ENCODE measurements around the gene TNNT1. TPM values are rescaled to one million over a fixed set of nuclear protein-coding genes. Genes with fewer than 3 reads are reported as not detected.

The TNNT1 gene
- total RNA-seq, 1 experiment from 2014 or later: 116 TPM

GRCh38 chr19:55174425-55175116 lies 25.6 kb upstream of the TNNT1 start:
- Histone ChIP-seq H3K9me3 (ENCODE audit: control insufficient read depth, insufficient read depth, low read depth, low read length) (no peaks in the 10 kb centered on the region), H3K4me1 (ENCODE audit: control insufficient read depth, insufficient read depth, low read length) (peaks cover 8% of the 10 kb centered on the region; the same call in 1 of the 2 replicates), H3K27ac (ENCODE audit: low read length) (peak overlapping the region; percentile 41; the same call in 1 of the 2 replicates), H3K36me3 (ENCODE audit: control insufficient read depth, insufficient read depth, low read length) (no peaks in the 10 kb centered on the region), H3K4me3 (ENCODE audit: low read depth in 2 of 2, low read length in 2 of 2) (peak overlapping the region; percentile 8 to 61; a peak in 2 of 4 replicates), H3K27me3 (ENCODE audit: control insufficient read depth, insufficient read depth, low read length) (no peaks in the 10 kb centered on the region)
- no TSS peak for BruUV-seq (replicated peaks)
- DNase-seq (ENCODE audit: low read depth, low spot score) (no peak), ATAC-seq (no peak)
- intact Hi-C loops (cut with micrococcal nuclease; ENCODE audit: unreplicated experiment) (no loop called here), in situ Hi-C loops (cut with HindIII; ENCODE audit: low pct_unique_long_range_greater_than_20kb, low sequenced_read_pairs) (no loop called here)
- TF ChIP-seq TCF7L2 (IDR thresholded peaks at IDR 0.05; ENCODE audit: low read depth, low read length) (no peak), POLR2AphosphoS5 (IDR thresholded peaks at IDR 0.05; ENCODE audit: low read depth, low read length) (no peak), SIN3A (IDR thresholded peaks at IDR 0.05; ENCODE audit: borderline replicate concordance, insufficient read depth, low read depth, low read length) (no peak)
- TF ChIP-seq, protein P1, sequence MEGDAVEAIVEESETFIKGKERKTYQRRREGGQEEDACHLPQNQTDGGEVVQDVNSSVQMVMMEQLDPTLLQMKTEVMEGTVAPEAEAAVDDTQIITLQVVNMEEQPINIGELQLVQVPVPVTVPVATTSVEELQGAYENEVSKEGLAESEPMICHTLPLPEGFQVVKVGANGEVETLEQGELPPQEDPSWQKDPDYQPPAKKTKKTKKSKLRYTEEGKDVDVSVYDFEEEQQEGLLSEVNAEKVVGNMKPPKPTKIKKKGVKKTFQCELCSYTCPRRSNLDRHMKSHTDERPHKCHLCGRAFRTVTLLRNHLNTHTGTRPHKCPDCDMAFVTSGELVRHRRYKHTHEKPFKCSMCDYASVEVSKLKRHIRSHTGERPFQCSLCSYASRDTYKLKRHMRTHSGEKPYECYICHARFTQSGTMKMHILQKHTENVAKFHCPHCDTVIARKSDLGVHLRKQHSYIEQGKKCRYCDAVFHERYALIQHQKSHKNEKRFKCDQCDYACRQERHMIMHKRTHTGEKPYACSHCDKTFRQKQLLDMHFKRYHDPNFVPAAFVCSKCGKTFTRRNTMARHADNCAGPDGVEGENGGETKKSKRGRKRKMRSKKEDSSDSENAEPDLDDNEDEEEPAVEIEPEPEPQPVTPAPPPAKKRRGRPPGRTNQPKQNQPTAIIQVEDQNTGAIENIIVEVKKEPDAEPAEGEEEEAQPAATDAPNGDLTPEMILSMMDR (IDR thresholded peaks at IDR 0.05): no peak
- TF ChIP-seq, protein P2, sequence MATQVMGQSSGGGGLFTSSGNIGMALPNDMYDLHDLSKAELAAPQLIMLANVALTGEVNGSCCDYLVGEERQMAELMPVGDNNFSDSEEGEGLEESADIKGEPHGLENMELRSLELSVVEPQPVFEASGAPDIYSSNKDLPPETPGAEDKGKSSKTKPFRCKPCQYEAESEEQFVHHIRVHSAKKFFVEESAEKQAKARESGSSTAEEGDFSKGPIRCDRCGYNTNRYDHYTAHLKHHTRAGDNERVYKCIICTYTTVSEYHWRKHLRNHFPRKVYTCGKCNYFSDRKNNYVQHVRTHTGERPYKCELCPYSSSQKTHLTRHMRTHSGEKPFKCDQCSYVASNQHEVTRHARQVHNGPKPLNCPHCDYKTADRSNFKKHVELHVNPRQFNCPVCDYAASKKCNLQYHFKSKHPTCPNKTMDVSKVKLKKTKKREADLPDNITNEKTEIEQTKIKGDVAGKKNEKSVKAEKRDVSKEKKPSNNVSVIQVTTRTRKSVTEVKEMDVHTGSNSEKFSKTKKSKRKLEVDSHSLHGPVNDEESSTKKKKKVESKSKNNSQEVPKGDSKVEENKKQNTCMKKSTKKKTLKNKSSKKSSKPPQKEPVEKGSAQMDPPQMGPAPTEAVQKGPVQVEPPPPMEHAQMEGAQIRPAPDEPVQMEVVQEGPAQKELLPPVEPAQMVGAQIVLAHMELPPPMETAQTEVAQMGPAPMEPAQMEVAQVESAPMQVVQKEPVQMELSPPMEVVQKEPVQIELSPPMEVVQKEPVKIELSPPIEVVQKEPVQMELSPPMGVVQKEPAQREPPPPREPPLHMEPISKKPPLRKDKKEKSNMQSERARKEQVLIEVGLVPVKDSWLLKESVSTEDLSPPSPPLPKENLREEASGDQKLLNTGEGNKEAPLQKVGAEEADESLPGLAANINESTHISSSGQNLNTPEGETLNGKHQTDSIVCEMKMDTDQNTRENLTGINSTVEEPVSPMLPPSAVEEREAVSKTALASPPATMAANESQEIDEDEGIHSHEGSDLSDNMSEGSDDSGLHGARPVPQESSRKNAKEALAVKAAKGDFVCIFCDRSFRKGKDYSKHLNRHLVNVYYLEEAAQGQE (IDR thresholded peaks at IDR 0.05; ENCODE audit: insufficient read depth in 1 of 2, low read depth in 2 of 2, low read length in 1 of 2): no peak
- ChIA-PET CTCF (interaction anchor here (0.5 to 0.8 kb wide), 3 partner anchors 14 to 33 kb away, joined by 3 to 8 read pairs (median 6); no protein-coding TSS in a partner anchor), POLR2A (no interaction called here)

- Histone ChIP-seq H3K9me3 (ENCODE audit: control insufficient read depth, insufficient read depth, low read depth, low read length) (no peaks in the 10 kb centered on the region), H3K36me3 (ENCODE audit: control insufficient read depth, insufficient read depth, low read length) (no peaks in the 10 kb centered on the region), H3K27me3 (ENCODE audit: control insufficient read depth, insufficient read depth, low read length) (no peaks in the 10 kb centered on the region), H3K4me3 (ENCODE audit: low read depth in 2 of 2, low read length in 2 of 2) (peak overlapping the region; percentile 61 to 79), H3K4me1 (ENCODE audit: control insufficient read depth, insufficient read depth, low read length) (peaks cover 8% of the 10 kb centered on the region; the same call in 1 of the 2 replicates), H3K27ac (ENCODE audit: low read length) (peak overlapping the region; percentile 80)
- intact Hi-C loops (cut with micrococcal nuclease; ENCODE audit: unreplicated experiment) (no loop called here), in situ Hi-C loops (cut with HindIII; ENCODE audit: low pct_unique_long_range_greater_than_20kb, low sequenced_read_pairs) (no loop called here)
- ATAC-seq (peak; percentile 92), DNase-seq (ENCODE audit: low read depth, low spot score) (peak; percentile 54)
- POLR2A ChIA-PET: interaction anchor here (0.7 kb wide), 1 partner anchor 35 kb away, joined by 3 read pairs; the partner anchor contains the start of gene PTPRH
- CTCF ChIA-PET: interaction anchor here (0.5 to 1.0 kb wide), 3 partner anchors 14 to 32 kb away, joined by 6 to 22 read pairs (median 8); no protein-coding TSS in a partner anchor
- no TSS peak for BruUV-seq (replicated peaks)
- 0 out of 2 replicates have a peak, but pooled peaks have one; percentile 44 for TF ChIP-seq POLR2AphosphoS5 (IDR thresholded peaks at IDR 0.05; ENCODE audit: low read depth, low read length)
- TF ChIP-seq, protein P1 (IDR thresholded peaks at IDR 0.05): no peak
- no peak for TF ChIP-seq TCF7L2 (IDR thresholded peaks at IDR 0.05; ENCODE audit: low read depth, low read length)
- TF ChIP-seq SIN3A (IDR thresholded peaks at IDR 0.05; ENCODE audit: borderline replicate concordance, insufficient read depth, low read depth, low read length): 0 out of 2 replicates have a peak, but pooled peaks have one; percentile 71
- TF ChIP-seq, protein P2 (IDR thresholded peaks at IDR 0.05; ENCODE audit: insufficient read depth in 1 of 2, low read depth in 2 of 2, low read length in 1 of 2): no peak
Measured at GRCh38 chr19:55173714-55174409, 24.9 kb upstream of the TNNT1 start.
